Measurements from ENCODE around the gene FUS.
A peak's percentile ranks its signal among the peaks of the same experiment; 100 is the strongest.

Gene FUS

GRCh38 chr16:31204871-31205666 lies 25.1 kb downstream of the FUS start:
- Histone ChIP-seq H3K9me3 (ENCODE audit: control insufficient read depth, insufficient read depth, low read length) (no peaks in the 10 kb centered on the region), H3K27ac (ENCODE audit: low read length) (no peak overlapping the region), H3K27me3 (ENCODE audit: control insufficient read depth, insufficient read depth, low read length) (no peaks in the 10 kb centered on the region), H3K4me1 (ENCODE audit: control insufficient read depth, insufficient read depth, low read length) (peaks cover 4% of the 10 kb centered on the region; the same call in 1 of the 2 replicates), H3K4me3 (ENCODE audit: low read length) (no peak overlapping the region), H3K36me3 (ENCODE audit: control insufficient read depth, insufficient read depth, low read length) (no peaks in the 10 kb centered on the region)
- no CpG with 5 or more reads among the region's 9 CpGs for WGBS (ENCODE audit: insufficient coverage, insufficient read length)
- DNase-seq (ENCODE audit: low read depth, low spot score), result no peak

GRCh38 chr16:31206776-31207175 lies 26.8 kb downstream of the FUS start:
- Histone ChIP-seq H3K36me3 (ENCODE audit: control insufficient read depth, insufficient read depth, low read length) (no peaks in the 10 kb centered on the region), H3K4me3 (ENCODE audit: low read length) (no peak overlapping the region), H3K4me1 (ENCODE audit: control insufficient read depth, insufficient read depth, low read length) (0 out of 2 replicates have a peak, but pooled peaks cover under 1% of the 10 kb centered on the region), H3K27me3 (ENCODE audit: control insufficient read depth, insufficient read depth, low read length) (no peaks in the 10 kb centered on the region), H3K27ac (ENCODE audit: low read length) (no peak overlapping the region), H3K9me3 (ENCODE audit: control insufficient read depth, insufficient read depth, low read length) (no peaks in the 10 kb centered on the region)
- no peak for DNase-seq (ENCODE audit: low read depth, low spot score)
- no CpG with 5 or more reads among the region's 6 CpGs for WGBS (ENCODE audit: insufficient coverage, insufficient read length)

GRCh38 chr16:31213342-31213741 lies 33.4 kb downstream of the FUS start:
- H3K9me3 ChIP-seq (ENCODE audit: control insufficient read depth, insufficient read depth, low read length), result no peaks in the 10 kb centered on the region

DNA sequence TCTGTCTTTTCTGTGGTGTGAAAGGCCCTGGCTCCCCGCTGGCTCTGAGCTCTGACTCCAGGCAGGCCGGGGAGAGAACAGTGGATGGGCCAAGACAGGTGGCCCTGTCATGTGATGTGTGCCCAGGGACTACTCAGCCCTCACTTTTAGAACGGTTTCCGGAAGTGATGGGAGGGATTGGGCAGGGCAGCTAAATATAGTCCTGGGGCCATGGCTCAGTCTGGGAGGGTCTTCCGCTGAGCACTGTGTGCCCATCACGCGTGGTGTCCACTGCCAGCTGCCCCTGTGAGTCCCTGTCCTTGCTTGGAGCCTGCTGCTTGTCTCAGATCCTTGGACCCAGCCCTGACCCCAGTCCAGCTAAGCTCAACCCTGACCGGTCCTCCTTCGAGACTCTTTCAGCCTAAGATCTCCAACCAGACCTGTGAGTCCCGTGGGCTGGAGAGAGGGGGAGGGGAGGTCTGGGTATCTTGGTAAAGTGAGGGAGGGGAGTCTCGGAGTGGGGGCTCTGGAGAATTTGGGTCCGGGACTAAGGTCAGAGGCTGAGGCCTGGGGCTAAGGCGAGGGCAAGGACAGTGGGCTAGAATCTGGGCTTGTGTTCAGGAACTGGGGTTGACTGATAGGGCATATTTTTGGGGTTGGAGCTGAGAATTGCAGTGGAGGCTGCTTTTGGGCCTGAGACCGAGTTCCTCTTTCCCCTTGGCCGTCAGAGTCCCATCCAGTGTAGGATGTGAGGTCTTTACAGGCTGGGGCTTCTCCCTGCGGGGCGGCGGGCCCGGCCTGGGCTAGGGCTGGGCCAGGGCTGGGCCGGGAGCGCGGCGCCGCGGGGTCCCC lies 34.2 kb downstream of the FUS start, which contains the start of gene TRIM72:
Gene TRIM72 (plus strand): TSS at position 243 of the 831 bp plus-strand sequence. CDS start 620 bp downstream, outside the sequence.
- H3K27ac ChIP-seq (ENCODE audit: low read length), result no peak within 1 kb of the TSS
- no peaks in the 10 kb centered on the region for H3K9me3 ChIP-seq (ENCODE audit: control insufficient read depth, insufficient read depth, low read length)
- peak within 1 kb of the TSS; percentile 64 for H3K4me3 ChIP-seq (ENCODE audit: low read length)
- H3K36me3 ChIP-seq (ENCODE audit: control insufficient read depth, insufficient read depth, low read length), result peaks cover 3% of the 10 kb centered on the region; the same call in 1 of the 2 replicates
- peaks cover 12% of the 10 kb centered on the region for H3K27me3 ChIP-seq (ENCODE audit: control insufficient read depth, insufficient read depth, low read length)
- no peak for DNase-seq (ENCODE audit: low read depth, low spot score)
- H3K4me1 ChIP-seq (ENCODE audit: control insufficient read depth, insufficient read depth, low read length), result peaks cover 9% of the 10 kb centered on the region
- WGBS (ENCODE audit: insufficient coverage, insufficient read length), result no CpG with 5 or more reads among the region's 25 CpGs

More at GRCh38 chr16:31213342-31213741, 33.4 kb downstream of the FUS start:
- H3K4me1 ChIP-seq (ENCODE audit: control insufficient read depth, insufficient read depth, low read length), result peaks cover 9% of the 10 kb centered on the region
- no peak overlapping the region for H3K27ac ChIP-seq (ENCODE audit: low read length)
- H3K27me3 ChIP-seq (ENCODE audit: control insufficient read depth, insufficient read depth, low read length), result peaks cover 12% of the 10 kb centered on the region
- no peak for DNase-seq (ENCODE audit: low read depth, low spot score)
- H3K4me3 ChIP-seq (ENCODE audit: low read length), result no peak overlapping the region
- peaks cover 3% of the 10 kb centered on the region; the same call in 1 of the 2 replicates for H3K36me3 ChIP-seq (ENCODE audit: control insufficient read depth, insufficient read depth, low read length)
- no CpG with 5 or more reads among the region's 1 CpG for WGBS (ENCODE audit: insufficient coverage, insufficient read length)

- Histone ChIP-seq H3K4me1 (ENCODE audit: control insufficient read depth, insufficient read depth, low read length) (peaks cover 9% of the 10 kb centered on the region), H3K27me3 (ENCODE audit: control insufficient read depth, insufficient read depth, low read length) (peaks cover 12% of the 10 kb centered on the region), H3K9me3 (ENCODE audit: control insufficient read depth, insufficient read depth, low read length) (no peaks in the 10 kb centered on the region), H3K36me3 (ENCODE audit: control insufficient read depth, insufficient read depth, low read length) (peaks cover 3% of the 10 kb centered on the region; the same call in 1 of the 2 replicates), H3K27ac (ENCODE audit: low read length) (no peak overlapping the region), H3K4me3 (ENCODE audit: low read length) (peak overlapping the region; percentile 64)
- WGBS (ENCODE audit: insufficient coverage, insufficient read length), result no CpG with 5 or more reads among the region's 58 CpGs
- DNase-seq (ENCODE audit: low read depth, low spot score), result no peak
These were observed 34.9 kb downstream of the FUS start for GRCh38 chr16:31214708-31215286.

DNA sequence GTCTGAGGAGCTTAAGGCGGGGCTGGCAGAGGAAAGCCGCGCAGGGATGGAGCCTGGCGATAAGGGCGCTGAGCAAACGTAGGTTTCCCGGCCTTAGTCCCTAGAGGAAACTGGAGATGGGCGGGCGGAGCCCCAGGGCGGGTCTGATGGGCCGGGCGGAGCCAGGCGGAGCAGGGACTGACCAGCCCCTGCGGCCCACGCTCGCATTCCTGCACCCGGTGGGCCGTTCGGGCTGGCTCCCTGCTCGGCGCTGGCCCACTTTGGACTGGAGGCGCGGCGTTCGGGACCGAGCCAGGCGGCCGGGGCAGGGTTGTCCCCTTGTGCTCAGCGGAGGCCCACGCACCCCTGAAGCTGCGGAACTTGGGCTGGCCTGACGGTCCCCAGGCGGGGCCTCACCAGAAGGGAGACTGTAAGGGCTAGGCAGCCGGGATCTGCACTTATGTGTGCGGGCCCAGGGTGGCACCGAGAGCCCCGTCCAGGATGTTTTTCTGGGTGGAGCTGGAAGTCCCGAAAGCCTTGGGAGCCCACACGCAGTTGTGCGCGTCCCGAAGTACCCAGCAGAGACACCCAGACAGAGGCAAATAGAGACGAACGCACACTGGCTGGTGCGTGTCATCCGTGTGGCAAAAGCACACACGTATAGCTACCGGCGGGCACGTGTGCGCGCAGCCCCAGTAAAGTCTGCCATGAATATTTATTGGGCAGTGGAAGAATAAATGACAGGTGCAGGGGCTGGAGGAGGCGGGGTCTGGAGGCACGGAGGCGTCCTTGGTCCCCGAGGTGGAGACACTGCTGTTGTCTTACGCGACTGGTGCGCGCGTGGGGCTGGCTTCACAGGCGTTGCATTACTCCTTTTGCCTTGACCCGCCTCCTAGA lies 35.6 kb downstream of the FUS start:
- Histone ChIP-seq H3K27me3 (ENCODE audit: control insufficient read depth, insufficient read depth, low read length) (peaks cover 12% of the 10 kb centered on the region), H3K36me3 (ENCODE audit: control insufficient read depth, insufficient read depth, low read length) (peaks cover 3% of the 10 kb centered on the region; the same call in 1 of the 2 replicates), H3K4me3 (ENCODE audit: low read length) (peak overlapping the region; percentile 64; the same call in 1 of the 2 replicates), H3K9me3 (ENCODE audit: control insufficient read depth, insufficient read depth, low read length) (no peaks in the 10 kb centered on the region), H3K4me1 (ENCODE audit: control insufficient read depth, insufficient read depth, low read length) (peaks cover 9% of the 10 kb centered on the region), H3K27ac (ENCODE audit: low read length) (no peak overlapping the region)
- DNase-seq (ENCODE audit: low read depth, low spot score), result peak; percentile 86
- no CpG with 5 or more reads among the region's 63 CpGs for WGBS (ENCODE audit: insufficient coverage, insufficient read length)

GRCh38 chr16:31216422-31217135 lies 36.6 kb downstream of the FUS start, which contains the start of gene PYDC1:
TSS of gene PYDC1 (minus strand) at chr16:31217135. CDS start at chr16:31217028, 107 bp downstream.
- no peak for DNase-seq (ENCODE audit: low read depth, low spot score)
- Histone ChIP-seq H3K27ac (ENCODE audit: low read length) (no peak within 1 kb of the TSS), H3K4me1 (ENCODE audit: control insufficient read depth, insufficient read depth, low read length) (peaks cover 9% of the 10 kb centered on the region), H3K9me3 (ENCODE audit: control insufficient read depth, insufficient read depth, low read length) (no peaks in the 10 kb centered on the region), H3K4me3 (ENCODE audit: low read length) (peak within 1 kb of the TSS; percentile 5; the same call in 1 of the 2 replicates), H3K27me3 (ENCODE audit: control insufficient read depth, insufficient read depth, low read length) (peaks cover 12% of the 10 kb centered on the region), H3K36me3 (ENCODE audit: control insufficient read depth, insufficient read depth, low read length) (peaks cover 3% of the 10 kb centered on the region; the same call in 1 of the 2 replicates)
- WGBS (ENCODE audit: insufficient coverage, insufficient read length), result no CpG with 5 or more reads among the region's 52 CpGs

GRCh38 chr16:31217136-31217530 lies 37.2 kb downstream of the FUS start:
- no peak for DNase-seq (ENCODE audit: low read depth, low spot score)
- Histone ChIP-seq H3K27ac (ENCODE audit: low read length) (no peak overlapping the region), H3K27me3 (ENCODE audit: control insufficient read depth, insufficient read depth, low read length) (peaks cover 12% of the 10 kb centered on the region), H3K4me1 (ENCODE audit: control insufficient read depth, insufficient read depth, low read length) (peaks cover 9% of the 10 kb centered on the region), H3K4me3 (ENCODE audit: low read length) (no peak overlapping the region), H3K9me3 (ENCODE audit: control insufficient read depth, insufficient read depth, low read length) (no peaks in the 10 kb centered on the region), H3K36me3 (ENCODE audit: control insufficient read depth, insufficient read depth, low read length) (peaks cover 3% of the 10 kb centered on the region; the same call in 1 of the 2 replicates)
- no CpG with 5 or more reads among the region's 4 CpGs for WGBS (ENCODE audit: insufficient coverage, insufficient read length)

DNA sequence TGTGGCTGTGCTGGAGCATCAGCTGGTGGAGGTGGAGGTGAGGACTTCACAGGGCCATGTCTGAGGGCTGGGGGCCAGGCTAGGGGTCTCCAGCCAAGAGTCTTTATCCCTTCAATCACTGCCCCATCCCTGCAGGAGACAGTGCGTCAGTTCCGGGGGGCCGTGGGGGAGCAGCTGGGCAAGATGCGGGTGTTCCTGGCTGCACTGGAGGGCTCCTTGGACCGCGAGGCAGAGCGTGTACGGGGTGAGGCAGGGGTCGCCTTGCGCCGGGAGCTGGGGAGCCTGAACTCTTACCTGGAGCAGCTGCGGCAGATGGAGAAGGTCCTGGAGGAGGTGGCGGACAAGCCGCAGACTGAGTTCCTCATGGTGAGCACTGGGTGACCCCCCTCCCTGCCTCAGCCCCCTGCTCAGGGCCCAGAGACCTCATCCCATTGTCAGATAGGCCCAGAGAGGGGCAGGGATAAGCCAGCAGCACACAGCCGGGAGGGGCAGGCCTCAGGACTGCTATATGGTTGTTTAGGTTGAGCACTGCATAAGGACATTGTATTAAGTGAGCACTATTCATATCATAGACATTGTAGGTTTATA lies 39.3 kb downstream of the FUS start:
- Histone ChIP-seq H3K27me3 (ENCODE audit: control insufficient read depth, insufficient read depth, low read length) (peaks cover 12% of the 10 kb centered on the region), H3K4me1 (ENCODE audit: control insufficient read depth, insufficient read depth, low read length) (peaks cover 6% of the 10 kb centered on the region; the same call in 1 of the 2 replicates), H3K4me3 (ENCODE audit: low read length) (no peak overlapping the region), H3K27ac (ENCODE audit: low read length) (no peak overlapping the region), H3K36me3 (ENCODE audit: control insufficient read depth, insufficient read depth, low read length) (peaks cover 3% of the 10 kb centered on the region; the same call in 1 of the 2 replicates), H3K9me3 (ENCODE audit: control insufficient read depth, insufficient read depth, low read length) (no peaks in the 10 kb centered on the region)
- WGBS (ENCODE audit: insufficient coverage, insufficient read length), result no CpG with 5 or more reads among the region's 15 CpGs
- no peak for DNase-seq (ENCODE audit: low read depth, low spot score)
